ENCODE measurements around the gene MYO15B.

The MYO15B gene

DNA sequence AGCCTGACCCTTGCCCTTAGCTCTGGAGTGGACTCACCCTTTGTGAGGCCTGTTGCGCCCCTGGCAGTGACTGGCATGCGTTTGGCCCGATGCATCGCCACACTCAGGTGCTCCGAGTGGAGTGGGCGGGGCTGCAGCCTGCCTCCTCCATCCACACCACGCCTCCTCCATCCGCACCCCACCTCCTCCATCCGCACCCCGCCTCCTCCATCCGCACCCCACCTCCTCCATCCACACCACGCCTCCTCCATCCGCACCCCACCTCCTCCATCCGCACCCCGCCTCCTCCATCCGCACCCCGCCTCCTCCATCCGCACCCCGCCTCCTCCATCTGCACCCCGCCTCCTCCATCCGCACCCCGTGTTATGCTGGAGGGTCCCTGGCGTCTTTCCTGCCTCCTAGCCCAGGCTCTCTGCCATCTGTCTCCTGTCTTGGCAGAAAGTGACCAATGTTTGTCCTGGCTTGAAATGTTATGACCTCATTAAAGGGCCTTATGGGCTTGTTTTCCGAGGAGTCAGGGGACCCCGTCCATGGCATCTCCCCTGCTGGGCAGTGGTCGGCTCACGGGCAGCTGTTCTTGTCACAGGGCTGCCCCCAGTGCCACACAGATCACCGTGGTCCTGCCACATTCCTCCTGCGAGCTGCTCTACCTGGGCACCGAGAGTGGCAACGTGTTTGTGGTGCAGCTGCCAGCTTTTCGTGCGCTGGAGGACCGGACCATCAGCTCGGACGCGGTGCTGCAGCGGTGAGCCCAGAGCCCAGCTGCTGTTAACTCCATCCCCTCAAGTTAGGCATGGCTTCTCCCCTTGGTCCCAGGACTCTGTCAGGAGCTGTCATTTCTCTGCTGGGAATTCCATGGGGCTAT lies 28.7 kb upstream of the MYO15B start:
- no peak for DNase-seq

DNA sequence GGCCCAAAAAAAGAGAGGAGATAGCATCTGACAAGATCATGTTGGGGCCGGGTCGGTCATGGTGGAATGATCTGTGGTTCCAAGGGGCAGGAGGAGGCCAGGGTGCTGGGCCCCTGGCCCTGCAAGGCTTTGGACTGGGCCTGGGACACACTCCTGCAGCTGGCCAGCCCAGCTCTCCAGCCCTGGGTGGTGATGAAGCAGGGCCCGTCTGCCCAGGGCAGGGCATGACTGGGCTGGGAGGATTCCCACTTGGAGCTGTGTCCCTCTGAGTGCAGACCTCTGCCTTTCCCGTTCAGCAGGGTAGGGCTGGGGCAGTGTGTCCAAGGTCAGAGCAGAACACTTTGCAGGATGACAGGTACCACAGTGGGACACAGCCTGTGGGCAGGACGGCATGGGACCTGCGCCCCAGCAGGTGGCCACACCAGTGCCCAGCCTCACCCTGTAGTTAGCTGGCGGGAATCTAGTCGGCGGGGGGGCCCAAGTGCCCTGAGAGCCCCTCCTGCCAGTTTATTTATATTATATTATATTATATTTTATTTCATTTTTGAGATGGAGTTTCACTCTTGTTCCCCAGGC lies 27.6 kb upstream of the MYO15B start:
- DNase-seq: no peak

DNA sequence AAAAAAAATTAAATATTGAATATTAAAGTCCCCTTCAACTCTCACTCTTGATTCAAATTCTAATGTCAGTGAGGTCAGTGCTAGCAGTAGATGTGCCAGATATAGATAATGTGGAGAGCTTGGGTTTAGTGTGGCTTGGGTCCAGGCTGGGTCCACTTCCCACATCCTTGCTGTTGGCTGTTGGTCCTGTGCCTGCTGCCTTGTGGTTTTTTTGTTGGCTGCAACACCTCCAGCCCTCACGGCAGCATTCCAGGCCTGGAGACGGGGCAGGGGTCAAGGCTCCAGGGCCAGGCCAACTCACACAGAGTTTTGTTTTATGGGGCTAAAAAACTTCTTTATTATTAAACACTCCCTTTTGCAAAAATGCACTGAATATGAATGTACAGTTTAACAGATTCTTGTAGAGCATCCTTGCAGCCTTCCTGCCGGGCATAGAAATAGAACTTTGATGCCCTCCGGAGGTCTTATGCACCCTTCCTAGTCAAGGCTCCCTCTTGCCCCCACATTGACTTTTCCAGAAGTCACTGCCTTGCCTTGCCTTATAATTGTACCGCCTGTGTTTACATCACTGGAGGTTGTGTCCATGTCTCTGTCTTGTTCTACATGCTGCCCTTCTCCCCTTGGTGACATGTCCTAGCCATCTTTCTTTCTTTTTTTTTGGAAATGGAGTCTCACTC lies 25.5 kb upstream of the MYO15B start:
- DNase-seq: no peak

DNA sequence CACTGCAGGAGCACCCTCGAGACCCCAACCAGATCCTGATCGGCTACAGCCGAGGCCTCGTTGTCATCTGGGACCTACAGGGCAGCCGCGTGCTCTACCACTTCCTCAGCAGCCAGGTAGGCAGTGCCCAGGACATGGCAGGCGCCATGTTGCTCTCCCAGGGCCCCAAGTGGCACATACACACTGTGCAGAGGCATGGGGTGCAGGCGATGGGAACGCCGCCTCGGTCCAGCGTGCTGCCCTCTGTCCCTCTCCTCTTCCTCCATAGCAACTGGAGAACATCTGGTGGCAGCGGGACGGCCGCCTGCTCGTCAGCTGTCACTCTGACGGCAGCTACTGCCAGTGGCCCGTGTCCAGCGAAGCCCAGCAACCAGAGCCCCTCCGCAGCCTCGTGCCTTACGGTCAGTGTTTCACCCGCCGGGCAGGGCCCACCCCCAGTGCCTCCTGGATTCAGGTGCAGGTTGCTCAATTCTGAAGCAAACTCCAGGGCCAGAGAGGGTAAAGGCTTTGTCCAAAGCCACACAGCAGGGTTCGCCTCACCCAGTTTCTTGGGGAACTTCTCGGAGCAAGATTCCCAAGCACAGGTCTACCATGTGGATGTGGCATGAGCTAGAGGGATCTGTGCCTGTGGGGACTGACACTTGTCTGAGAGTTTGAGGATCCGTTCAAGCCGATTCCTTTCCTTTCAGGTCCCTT lies 24.4 kb upstream of the MYO15B start:
- DNase-seq: no peak

DNA sequence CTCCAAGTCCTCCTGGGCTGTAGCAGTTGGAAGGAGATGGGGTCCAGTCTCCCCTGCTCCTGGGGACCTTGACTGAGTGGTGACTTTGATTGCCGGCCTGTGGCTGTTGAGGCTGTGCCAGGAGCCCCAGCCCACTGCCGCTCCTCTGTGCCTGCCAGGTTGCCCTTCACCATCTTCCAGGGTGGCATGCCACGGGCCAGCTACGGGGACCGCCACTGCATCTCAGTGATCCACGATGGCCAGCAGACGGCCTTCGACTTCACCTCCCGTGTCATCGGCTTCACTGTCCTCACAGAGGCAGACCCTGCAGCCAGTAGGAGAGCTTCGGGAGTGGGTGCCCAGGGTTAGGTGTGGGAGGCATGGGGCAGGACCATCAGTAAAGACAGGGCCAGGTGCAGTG lies 23.4 kb upstream of the MYO15B start:
- DNase-seq: no peak

DNA sequence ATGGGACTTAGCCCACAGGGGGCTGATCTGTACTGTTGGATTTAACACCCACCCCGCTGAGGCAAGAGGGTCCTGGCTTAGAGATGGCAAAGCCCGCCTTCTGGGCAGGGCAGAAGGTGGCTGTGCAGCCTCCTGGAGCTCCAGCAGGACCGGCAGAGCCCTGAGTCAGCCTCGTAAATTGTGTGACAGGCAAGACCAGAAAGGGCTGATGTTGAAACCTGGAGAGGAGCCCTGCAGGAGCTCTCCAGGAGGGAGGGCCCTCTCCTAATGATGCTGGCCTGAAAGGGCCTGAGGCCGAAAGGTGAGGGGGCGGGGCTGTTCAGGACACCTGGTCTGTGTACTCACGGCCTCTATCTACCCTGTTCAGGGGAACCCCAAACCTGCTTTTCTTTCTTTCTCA lies 22.5 kb upstream of the MYO15B start:
- DNase-seq: no peak

DNA sequence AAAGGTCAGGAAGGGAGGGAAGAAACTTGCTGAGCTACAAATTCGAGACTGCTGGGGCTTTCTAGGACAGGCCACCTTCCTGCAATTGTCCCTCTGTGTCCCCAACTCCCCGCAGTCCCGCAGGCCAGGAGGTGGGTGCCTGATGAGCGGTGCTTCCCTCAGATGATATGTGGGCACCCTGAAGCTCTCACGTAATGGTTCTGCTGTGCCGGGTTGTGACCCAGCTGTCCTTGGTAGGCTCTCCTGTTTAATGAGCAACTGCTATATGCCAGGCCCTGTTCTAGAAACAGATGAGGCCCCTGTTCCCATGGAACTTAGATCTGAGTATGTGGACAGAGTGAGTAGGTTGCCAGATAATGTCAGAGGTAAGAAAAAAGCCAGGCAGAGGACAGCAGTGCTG lies 22.0 kb upstream of the MYO15B start:
- DNase-seq: no peak

DNA sequence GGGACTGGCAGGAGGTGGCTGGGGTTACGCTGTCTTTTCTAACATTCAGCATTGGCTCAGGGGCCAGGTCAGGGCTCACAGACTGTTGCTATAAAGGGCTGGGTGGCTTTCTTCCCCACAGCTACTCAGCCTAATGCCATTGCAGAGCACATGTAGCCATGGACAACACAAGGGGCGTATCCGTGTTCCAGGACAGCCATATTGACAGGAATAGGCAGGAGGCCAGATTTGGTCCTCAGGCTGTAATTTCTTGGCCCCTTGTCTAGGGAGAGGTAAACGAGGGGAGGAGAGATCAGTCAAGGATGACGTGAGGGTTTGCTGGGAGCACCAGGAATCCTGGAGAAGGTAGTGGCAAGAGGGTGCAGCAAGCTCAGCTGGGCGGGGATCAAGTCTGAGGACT lies 21.2 kb upstream of the MYO15B start:
- no peak for DNase-seq

DNA sequence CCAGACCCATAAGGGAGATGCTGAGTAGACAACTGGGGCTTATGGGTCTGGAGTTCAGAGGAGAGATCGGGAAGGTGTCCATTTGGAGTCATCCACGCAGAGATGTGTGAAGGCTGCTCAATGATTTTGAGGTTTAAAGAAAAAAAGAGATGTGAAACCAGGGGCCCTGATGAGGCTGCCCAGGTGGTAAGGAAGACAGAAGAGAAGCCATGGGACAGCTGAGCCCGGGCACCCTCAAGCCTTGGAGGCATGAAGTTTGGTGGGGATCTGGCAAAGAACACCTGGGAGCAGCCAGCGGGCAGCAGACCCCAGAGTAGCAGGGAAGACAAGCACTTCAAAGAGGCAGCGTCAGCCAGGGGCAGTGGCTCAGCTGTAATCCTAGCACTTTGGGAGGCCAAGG lies 20.8 kb upstream of the MYO15B start:
- DNase-seq: no peak

DNA sequence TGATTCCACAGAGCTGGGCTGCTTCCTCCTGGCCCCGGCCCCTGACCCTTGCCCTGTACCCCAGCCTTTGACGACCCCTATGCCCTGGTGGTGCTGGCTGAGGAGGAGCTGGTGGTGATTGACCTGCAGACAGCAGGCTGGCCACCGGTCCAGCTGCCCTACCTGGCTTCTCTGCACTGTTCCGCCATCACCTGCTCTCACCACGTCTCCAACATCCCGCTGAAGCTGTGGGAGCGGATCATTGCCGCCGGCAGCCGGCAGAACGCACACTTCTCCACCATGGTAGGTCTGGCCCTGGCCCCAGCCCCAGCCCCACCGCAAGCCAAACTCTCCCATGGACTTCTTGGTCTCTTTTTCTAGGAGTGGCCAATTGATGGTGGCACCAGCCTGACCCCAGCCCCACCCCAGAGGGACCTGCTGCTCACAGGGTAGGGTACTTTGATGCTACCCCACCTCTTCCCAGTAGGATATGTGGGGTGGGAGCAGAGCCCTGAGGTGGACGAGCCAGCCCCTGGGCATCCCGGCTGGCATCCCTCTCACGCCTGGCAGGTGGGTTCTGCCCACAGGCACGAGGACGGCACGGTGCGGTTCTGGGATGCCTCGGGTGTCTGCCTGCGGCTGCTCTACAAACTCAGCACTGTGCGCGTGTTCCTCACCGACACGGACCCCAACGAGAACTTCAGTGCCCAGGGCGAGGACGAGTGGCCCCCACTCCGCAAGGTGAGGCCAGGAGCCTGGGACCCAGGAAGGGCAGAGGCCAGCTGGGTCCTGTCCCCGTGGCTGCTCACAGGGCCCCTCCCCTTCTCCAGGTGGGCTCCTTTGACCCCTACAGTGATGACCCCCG lies 19.0 kb upstream of the MYO15B start:
- no peak for DNase-seq

DNA sequence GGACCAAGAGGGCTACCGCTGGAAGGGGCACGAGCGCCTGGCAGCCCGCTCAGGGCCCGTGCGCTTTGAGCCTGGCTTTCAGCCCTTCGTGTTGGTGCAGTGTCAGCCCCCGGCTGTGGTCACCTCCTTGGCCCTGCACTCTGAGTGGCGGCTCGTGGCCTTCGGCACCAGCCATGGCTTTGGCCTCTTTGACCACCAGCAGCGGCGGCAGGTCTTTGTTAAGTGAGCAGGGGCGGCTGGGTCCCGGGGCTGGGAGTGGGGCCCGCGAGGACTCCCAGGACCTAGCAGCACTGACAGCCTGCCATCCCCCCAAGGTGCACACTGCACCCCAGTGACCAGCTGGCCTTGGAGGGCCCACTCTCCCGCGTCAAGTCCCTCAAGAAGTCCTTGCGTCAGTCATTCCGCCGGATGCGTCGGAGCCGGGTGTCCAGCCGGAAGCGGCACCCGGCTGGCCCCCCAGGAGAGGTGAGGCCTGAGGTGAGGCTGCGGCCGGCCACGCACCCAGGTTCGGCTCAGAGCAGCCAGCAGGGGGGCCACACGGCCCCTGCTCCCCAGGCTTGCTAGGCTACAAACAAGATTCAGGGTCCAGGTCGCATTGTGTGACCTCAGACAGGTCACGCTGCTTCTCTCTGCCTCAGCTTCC lies 17.4 kb upstream of the MYO15B start:
- DNase-seq: no peak

DNA sequence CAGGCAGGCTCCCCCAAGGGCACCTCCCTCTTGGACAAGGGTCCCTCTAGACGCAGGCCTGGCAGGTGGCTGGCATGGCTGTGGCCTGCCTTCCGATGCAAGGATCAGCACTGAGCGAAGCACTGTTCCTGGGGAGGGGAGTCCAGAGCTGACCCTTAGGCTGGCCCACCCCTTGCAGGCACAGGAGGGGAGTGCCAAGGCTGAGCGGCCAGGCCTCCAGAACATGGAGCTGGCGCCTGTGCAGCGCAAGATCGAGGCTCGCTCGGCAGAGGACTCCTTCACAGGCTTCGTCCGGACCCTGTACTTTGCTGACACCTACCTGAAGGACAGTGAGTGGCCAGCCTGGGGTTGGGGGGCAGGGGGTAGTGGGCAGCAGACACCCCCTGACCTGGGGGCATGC lies 16.8 kb upstream of the MYO15B start:
- DNase-seq: no peak

DNA sequence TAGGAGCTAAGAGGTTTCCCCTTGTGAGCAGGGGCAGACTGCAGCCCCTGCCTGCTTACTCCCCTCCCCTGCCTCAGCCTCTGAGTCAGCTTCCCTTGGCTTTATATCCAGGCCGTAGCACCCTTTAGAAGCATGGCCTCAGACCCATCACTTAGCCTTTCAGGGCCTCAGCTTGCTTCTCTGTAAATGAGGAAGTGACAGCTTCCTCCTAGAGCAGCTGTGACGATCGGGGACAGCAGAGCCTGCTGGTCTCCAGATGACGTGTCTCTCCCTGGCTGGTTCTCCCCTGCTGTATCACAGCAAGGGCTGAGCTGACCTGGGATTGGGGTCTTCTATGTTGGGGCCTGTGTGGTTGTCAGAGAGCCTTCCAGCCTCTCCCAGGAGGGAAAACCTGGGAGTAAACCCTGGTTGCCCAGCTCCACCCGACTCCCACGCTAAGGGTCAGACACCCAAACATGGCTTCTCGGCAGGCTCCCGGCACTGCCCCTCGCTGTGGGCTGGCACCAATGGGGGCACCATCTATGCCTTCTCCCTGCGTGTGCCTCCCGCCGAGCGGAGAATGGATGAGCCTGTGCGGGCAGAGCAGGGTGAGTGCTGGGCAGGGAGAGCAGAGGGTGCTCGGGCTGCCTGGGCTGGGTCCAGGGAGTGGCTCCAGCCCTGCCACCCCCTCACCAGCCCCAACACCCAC lies 16.3 kb upstream of the MYO15B start:
- no peak for DNase-seq

DNA sequence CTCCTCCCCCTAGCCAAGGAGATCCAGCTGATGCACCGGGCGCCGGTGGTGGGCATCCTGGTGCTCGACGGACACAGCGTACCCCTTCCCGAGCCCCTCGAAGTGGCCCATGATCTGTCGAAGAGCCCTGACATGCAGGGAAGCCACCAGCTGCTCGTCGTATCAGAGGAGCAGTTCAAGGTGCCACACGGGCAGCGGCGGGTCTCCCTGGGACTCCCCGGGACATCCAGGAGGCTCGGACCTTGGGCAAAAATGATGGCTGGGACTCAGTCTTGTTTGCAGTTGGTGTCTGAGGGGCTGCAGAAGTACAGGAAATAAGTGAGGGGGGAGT lies 15.8 kb upstream of the MYO15B start:
- no peak for DNase-seq

DNA sequence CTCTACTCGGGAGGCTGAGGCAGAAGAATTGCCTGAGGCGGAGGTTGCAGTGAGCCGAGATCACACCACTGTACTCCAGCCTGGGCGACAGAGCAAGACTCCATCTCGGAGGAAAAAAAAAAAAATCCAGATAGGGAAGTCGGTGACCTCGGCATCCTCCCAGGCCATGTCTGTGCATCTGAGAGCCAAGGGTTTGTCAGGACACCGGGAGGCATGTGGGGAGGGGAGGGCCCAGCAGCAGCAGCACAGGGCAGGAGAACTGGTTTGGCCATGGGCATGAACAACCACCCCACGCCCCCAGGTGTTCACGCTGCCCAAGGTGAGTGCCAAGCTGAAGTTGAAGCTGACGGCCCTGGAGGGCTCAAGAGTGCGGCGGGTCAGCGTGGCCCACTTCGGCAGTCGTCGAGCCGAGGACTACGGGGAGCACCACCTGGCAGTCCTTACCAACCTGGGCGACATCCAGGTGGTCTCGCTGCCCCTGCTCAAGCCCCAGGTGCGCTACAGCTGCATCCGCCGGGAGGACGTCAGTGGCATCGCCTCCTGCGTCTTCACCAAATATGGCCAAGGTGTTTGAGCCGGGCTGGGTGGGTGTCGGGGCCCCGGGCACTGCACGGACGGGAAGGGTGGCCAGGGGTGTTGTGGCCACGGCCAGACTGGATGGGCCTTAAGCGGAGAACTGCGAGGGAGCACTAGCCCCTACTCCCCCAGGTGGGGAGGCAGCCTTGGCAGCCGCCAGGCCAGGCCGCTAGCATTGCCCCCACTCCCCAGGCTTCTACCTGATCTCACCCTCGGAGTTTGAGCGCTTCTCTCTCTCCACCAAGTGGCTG lies 14.7 kb upstream of the MYO15B start:
- DNase-seq: no peak

DNA sequence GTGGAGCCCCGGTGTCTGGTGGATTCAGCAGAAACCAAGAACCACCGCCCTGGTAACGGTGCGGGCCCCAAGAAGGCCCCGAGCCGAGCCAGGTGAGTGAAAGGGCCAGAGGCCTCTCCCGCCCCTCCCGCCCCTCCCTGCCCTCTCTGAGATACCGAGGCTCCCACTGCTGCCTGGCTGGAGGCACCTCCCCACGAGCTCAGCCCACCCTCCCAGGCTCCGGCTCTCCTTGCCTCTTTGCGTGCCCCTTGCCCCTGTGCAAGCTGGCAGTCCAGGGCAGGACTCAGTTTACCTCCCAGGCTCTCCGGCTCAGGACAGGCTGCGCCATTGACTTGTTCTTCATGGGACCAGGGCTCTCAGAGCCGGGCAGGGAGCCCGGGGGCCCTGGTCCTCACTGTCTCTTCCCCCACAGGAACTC lies 14.1 kb upstream of the MYO15B start:
- DNase-seq: no peak

DNA sequence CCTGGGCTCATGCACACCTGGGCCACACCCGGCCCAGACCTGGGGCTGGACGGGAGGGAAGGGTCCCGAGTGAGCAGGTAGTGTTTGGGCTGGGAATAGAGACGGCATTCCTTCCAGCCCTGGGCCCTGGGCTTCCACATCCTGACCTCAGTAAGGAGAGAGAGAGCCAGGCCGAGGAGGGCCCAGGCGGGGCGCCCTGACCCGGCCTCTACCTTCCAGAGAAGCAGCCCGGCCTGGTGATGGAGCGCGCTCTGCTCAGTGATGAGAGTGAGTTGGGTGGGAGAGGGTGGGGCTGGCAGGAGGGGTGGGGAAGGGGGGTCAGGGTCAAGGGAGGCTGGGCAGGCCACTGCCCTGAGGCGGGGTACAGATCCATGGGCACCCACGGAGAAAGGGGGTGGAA lies 13.6 kb upstream of the MYO15B start:
- DNase-seq: no peak

DNA sequence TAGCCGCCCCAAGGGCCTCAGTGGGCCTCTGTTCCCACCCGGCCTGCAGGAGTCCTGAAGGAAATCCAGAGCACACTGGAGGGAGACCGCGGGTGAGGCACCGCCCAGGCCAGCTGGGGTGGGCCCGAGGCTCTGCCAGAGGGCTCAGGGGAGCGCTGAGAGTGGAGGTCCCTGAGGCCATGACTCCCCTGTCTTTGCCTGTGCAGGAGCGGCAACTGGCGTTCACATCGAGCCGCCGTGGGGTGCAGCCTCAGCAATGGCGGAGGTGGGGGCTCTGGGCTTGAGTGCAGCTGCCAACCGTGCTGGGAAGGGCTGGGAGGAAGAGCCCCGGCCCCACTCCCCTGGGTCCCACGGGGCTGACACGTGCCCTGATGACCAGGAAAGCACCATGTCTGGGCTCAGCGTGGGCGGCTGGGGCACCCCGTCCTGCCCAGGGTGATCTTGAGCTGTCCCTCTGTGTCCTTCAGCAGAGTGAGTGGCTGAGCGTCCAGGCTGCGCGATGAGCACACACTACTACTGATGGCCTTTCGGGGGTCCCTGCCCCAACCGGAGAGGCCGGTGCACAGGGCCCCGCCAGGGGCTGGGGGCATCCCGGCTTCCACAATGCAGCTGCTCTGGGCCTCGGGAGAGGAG lies 13.1 kb upstream of the MYO15B start:
- DNase-seq: no peak

DNA sequence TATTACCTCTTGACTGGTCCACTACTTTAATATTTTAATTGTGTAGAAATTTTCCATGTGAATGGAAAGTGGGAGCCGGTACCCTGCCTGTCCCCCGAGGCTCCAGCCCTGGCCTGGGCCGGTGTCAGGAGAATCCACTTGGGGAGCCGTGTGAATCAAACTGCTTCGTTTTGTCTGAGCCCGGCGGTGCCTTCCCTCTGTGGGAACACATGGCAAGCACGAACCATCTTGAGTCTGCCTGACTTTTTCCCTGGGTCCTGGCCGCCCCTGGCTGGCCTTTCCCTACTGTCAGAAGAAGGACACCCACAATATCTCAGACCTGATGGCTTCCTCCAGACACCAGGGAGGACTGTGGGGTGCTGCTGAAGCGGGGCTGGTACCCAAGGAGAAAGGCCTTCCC lies 12.4 kb upstream of the MYO15B start:
- no peak for DNase-seq

DNA sequence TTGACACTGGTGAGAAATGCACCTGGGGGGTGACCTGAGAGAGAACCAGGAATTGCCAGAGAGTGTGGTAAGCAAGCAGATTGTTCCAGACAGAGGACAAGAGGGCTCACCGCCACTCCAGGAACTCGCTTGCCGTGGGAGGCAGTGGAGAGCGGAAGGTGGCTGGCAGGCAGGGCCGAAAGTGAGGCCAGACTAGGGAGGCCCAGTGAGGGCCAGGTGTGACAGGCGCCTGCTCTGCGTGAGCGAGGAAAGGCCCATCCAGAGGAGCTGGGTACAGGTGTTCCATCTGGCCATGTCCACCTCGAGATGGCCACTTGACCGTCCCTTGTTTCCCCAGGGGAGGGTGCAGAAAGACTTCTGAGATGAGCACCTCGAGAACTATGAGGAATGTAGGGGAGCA lies 11.9 kb upstream of the MYO15B start:
- no peak for DNase-seq

Measured in retina (tissue), 1 donor.